ENCODE results near the gene RGS18. TPM values are rescaled to one million over a fixed set of nuclear protein-coding genes. Genes with fewer than 3 reads are reported as not detected.

The RGS18 gene
- total and polyA plus RNA-seq, 2 of the 8 experiments (the other 6 are each of a cell fraction or from before 2014, with no cell fraction given), result not detected

- no peaks in the 10 kb centered on the region for H3K79me1 ChIP-seq (ENCODE audit: low read depth, low read length)
- no peaks in the 10 kb centered on the region for H4K20me1 ChIP-seq (replicated peaks in 1 of 2; ENCODE audit: control insufficient read depth in 1 of 2, insufficient read depth in 2 of 2, low read length in 2 of 2)
- no peaks in the 10 kb centered on the region for H3K36me3 ChIP-seq (ENCODE audit: control insufficient read depth in 2 of 4, insufficient read depth in 4 of 4, low read length in 3 of 4)
- no peak overlapping the region for H2BK12ac ChIP-seq (ENCODE audit: low read depth, low read length)
- no peak overlapping the region for H3K14ac ChIP-seq (ENCODE audit: insufficient read length)
- H3K4me3 ChIP-seq (ENCODE audit: extremely low read depth in 1 of 4, insufficient read depth in 2 of 4, low read depth in 3 of 4, low read length in 4 of 4), result no peak overlapping the region
- TF ChIP-seq CHD2 (IDR thresholded peaks at IDR 0.05; ENCODE audit: low read length), result no peak
- no peak for TF ChIP-seq HDAC2 (IDR thresholded peaks at IDR 0.05; ENCODE audit: borderline replicate concordance in 1 of 2, low read depth in 2 of 2, low read length in 2 of 2)
- no peak for TF ChIP-seq NANOG (IDR thresholded peaks at IDR 0.05; ENCODE audit: insufficient read depth, low read depth, low read length, poor library complexity, severe bottlenecking)
- TF ChIP-seq E2F6 (IDR thresholded peaks at IDR 0.05), result no peak
- TF ChIP-seq GABPA (IDR thresholded peaks at IDR 0.05; ENCODE audit: borderline replicate concordance, insufficient read depth, low read length), result no peak
- TF ChIP-seq CBX8 (IDR thresholded peaks at IDR 0.05; ENCODE audit: borderline replicate concordance, low read depth, low read length), result no peak
- no peak for TF ChIP-seq POU5F1 (IDR thresholded peaks at IDR 0.05; ENCODE audit: low read depth, low read length)
- no peak for TF ChIP-seq HDAC6 (IDR thresholded peaks at IDR 0.05; ENCODE audit: low read depth, low read length)
- no peak for TF ChIP-seq BRCA1 (IDR thresholded peaks at IDR 0.05; ENCODE audit: low read depth, low read length)
- no peak for TF ChIP-seq TCF12 (IDR thresholded peaks at IDR 0.05; ENCODE audit: low read depth, low read length)
- H2BK5ac ChIP-seq (ENCODE audit: low read depth, low read length), result no peak overlapping the region
- no peak overlapping the region for H2AK5ac ChIP-seq (ENCODE audit: low read depth, low read length)
- ChIA-PET POLR2A (ENCODE audit: partially characterized antibody) (no interaction called here), CTCF (ENCODE audit: partially characterized antibody) (no interaction called here)
- H3K23me2 ChIP-seq (ENCODE audit: low read depth, low read length), result no peaks in the 10 kb centered on the region
- no peak overlapping the region for H2BK15ac ChIP-seq (ENCODE audit: low read length)
- no peak overlapping the region for H2BK20ac ChIP-seq (ENCODE audit: low read length)
- H3K27ac ChIP-seq (ENCODE audit: low read depth, low read length), result no peak overlapping the region
- no peak overlapping the region for H2AFZ ChIP-seq (ENCODE audit: low read length)
- no peak overlapping the region for H3K4ac ChIP-seq (replicated peaks; ENCODE audit: insufficient read length, low read depth, low read length)
- H4K8ac ChIP-seq (ENCODE audit: extremely low read depth, insufficient read depth, low read length), result no peak overlapping the region
- no peak overlapping the region for H3K9ac ChIP-seq (replicated peaks in 1 of 4; ENCODE audit: extremely low read depth in 1 of 4, low read depth in 3 of 4, low read length in 3 of 4)
- H3K4me2 ChIP-seq (ENCODE audit: insufficient read depth in 1 of 2, low read depth in 2 of 2, low read length in 2 of 2), result no peak overlapping the region
- H3K27me3 ChIP-seq (replicated peaks in 1 of 4; ENCODE audit: control insufficient read depth in 3 of 4, extremely low read depth in 1 of 4, insufficient read depth in 3 of 4, low read length in 3 of 4), result no peaks in the 10 kb centered on the region
- no peaks in the 10 kb centered on the region for H3K79me2 ChIP-seq (ENCODE audit: control insufficient read depth in 1 of 2, insufficient read depth in 2 of 2, low read length in 2 of 2)
- FAIRE-seq, result no peak
- no peak overlapping the region for H3K56ac ChIP-seq (replicated peaks; ENCODE audit: insufficient read length, low read depth, low read length)
- no peak overlapping the region for H4K91ac ChIP-seq (replicated peaks; ENCODE audit: insufficient read length, low read length)
- no peak overlapping the region for H3K18ac ChIP-seq (ENCODE audit: extremely low read depth, low read length)
- H2BK120ac ChIP-seq (replicated peaks; ENCODE audit: low read depth, low read length), result no peak overlapping the region
- WGBS, 2 experiments (ENCODE audit: extremely low coverage in 1 of 2, insufficient coverage in 1 of 2, insufficient read length in 1 of 2, insufficient replicate concordance in 2 of 2, low coverage in 1 of 2, low lambda C conversion rate in 2 of 2, missing lambda C conversion rate in 1 of 2), result 98% methylated on average over 3 of the region's 3 CpGs; no CpG with 5 or more reads in 1 of the 2 experiments
- no peak overlapping the region for H3K23ac ChIP-seq (ENCODE audit: insufficient read length)
- H3K9me3 ChIP-seq (ENCODE audit: insufficient read depth in 2 of 2, low read depth in 1 of 2, low read length in 1 of 2), result no peaks in the 10 kb centered on the region
- DNase-seq (ENCODE audit: low read depth in 1 of 2, low spot score in 2 of 2), result no peak
- H3K4me1 ChIP-seq (replicated peaks in 1 of 4; ENCODE audit: control insufficient read depth in 3 of 4, insufficient read depth in 4 of 4, low read length in 3 of 4), result no peaks in the 10 kb centered on the region; a peak in 1 of 7 replicates
- H4K5ac ChIP-seq (ENCODE audit: insufficient read length, low read depth, low read length), result no peak overlapping the region
Observed at GRCh38 chr1:192147221-192147620, 11.0 kb upstream of the RGS18 start.
